VCaP (cell line): ENCODE measurements around the gene ERMN.

Experiments
- H3K27ac ChIP-seq: fragments of 450-650 bp; 2 replicates; pipeline ENCODE4 v1.5.1; 2017
- TF ChIP-seq, protein P1 (sequence below): fragments of 450-650 bp; conservative IDR thresholded peaks from 2 replicates; pipeline ENCODE4 v1.5.1; 2017; ENCODE audit warnings: mild to moderate bottlenecking, moderate library complexity

ERMN gene

DNA sequence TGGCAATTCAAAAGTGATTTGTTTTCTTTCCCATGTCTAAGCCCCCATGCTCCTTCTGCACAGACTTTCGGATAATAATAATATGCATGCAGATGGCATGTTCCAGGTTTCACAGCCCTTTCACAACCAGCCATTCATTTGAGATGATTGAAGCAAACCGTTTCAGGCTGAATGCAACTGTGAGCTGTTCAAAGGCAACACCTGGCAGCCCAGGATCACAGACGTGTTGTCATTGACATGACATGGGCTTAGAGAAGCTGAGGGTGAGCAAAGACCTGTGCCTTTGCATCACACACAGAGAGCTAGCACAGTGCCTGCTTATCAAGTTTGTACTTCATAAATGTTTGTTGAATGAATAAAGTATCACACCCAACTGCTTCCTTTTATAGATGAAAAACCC is 12.4 kb upstream of the ERMN start:
- H3K27ac ChIP-seq = no peak overlapping the region
- TF ChIP-seq, protein P1, sequence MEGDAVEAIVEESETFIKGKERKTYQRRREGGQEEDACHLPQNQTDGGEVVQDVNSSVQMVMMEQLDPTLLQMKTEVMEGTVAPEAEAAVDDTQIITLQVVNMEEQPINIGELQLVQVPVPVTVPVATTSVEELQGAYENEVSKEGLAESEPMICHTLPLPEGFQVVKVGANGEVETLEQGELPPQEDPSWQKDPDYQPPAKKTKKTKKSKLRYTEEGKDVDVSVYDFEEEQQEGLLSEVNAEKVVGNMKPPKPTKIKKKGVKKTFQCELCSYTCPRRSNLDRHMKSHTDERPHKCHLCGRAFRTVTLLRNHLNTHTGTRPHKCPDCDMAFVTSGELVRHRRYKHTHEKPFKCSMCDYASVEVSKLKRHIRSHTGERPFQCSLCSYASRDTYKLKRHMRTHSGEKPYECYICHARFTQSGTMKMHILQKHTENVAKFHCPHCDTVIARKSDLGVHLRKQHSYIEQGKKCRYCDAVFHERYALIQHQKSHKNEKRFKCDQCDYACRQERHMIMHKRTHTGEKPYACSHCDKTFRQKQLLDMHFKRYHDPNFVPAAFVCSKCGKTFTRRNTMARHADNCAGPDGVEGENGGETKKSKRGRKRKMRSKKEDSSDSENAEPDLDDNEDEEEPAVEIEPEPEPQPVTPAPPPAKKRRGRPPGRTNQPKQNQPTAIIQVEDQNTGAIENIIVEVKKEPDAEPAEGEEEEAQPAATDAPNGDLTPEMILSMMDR = no peak

DNA sequence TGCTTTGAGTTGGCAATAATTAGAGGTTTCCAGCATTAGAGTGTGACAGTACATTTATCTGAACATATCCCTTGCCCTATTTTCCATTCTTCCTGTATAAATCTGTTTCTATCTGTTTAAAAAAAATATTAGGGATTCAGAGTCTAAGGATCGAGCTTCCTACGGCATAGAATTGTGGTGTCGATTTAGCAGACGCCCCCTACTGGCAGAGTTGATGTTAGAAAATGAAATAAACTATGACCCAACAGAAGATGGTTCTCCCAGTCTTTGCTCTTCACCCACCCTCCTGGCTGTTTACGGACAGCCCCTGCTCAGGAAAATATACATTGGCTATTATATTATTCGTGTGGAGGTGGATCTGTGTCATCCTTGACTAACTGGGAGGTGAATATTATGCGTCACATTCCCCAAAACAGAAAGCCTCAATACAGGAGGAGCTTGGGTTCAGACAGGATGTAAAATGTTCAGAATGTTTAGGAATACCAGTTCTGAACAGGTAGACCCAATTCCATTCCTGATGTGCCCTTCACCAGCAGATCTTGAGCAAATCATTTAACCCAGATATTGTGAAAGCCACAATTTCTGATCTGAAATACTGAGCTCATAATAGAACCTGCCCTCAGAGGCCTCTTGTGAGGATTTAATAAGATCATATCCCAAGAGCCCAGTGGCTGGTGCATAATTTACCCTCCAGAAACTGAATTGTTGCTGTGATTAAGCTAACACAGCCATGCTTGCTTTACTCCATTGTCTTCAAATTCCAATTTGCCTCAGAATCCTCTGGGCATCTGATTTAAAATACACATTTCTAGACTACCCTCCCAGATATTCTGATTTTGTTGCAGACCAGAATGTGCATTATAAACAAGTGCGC is 10.8 kb upstream of the ERMN start:
- TF ChIP-seq, protein P1 = peak; percentile 81
- no peak overlapping the region for H3K27ac ChIP-seq

DNA sequence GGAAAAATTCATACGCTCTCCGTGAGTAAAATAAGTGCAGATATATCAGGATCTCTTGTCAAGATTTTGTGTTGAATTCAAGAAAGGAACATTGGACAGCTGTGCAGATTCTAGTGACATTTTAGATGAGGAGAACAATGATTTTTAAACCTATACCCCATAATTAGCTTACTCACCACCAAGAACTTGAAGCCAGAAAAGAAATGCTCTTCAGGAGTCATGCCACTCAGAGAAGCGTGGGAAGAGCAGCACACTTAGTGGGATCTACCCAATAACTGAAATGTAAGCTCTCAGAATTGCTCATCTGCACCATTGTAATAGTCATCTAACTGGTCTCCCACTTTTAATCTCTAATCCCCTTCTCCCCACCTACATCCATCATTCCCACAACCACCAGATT is 9.2 kb upstream of the ERMN start:
- TF ChIP-seq, protein P1 = no peak

DNA sequence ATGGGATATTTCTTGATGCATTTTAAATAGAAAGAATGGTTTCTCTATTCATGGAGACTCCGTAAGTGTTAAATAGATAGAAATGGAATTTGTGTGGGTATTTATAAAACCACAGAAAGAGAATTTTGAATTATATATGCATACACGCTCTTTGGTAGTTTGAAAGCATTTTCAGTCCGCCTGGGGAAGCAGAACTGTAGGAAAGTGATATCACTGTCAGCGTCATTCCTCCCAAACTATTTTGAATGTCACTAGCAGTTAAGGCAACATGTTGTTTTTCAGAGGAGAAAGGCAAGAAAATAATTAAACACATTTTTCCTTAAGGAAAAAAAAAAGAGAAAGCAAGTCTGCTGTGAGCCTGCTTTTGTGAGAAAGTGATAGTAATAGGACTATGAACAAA is 8.7 kb upstream of the ERMN start:
- no peak overlapping the region for H3K27ac ChIP-seq
- TF ChIP-seq, protein P1 = no peak

More for the DNA sequence above, 9.2 kb upstream of the ERMN start:
- no peak overlapping the region for H3K27ac ChIP-seq

DNA sequence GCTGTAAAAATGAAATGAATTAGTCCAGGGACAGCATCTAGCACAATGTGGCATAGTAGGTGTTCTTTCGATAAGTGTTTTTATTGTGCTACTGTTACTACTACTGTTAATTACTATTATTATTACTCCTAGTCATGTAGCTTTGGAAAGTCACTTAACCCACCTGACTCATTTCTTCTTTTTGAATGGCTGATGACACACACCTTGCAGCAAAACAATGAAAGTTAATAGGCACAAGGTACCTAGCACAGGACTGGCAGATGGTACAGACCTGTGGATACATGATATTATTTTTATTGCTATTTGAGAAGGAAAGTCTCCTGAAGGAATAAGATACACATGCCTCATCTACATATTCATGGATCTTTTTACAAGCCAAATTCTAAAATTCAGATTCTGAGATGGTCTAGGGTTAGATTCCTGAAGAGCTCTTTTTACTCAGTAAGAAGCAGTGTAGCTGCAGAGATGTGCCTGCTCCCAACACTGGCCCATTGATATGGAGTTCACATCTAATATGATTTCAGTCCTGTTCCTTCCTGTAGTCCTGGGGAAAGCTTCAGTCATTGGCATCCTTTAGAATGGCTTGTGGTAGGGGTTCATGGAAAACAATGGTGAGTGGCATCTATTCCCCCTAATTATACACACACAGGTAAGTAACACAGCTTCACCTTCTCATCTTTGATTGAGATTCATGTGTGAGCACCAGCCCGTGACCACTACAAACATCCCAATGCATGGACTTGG is 7.9 kb upstream of the ERMN start:
- H3K27ac ChIP-seq = no peak overlapping the region
- TF ChIP-seq, protein P1 = no peak

DNA sequence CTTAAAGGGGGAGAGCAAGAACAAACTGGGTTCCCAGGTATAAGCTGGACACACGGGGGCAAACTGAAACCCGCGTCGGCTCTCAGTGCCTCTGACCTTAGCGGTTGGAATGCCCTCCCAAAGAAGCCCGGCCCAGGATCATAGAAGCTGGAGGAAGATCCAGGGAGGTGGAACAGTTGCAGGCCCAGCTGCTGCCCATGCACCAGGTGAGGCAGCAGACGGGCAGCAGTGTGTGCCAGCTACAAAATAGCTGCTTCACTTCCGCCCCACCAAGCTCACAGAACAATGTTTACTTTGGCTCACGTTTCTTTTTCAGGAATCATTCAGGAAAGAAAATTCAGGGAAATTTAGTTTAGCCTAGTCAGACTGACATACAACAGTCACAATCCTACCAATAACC is 3.9 kb upstream of the ERMN start:
- H3K27ac ChIP-seq = peak overlapping the region; percentile 70
- TF ChIP-seq, protein P1 = no peak
